Ishikawa (cell line): ENCODE data around the gene TSPAN5.

ENCODE experiments used
- CEBPB ChIP-seq: IDR thresholded peaks from 2 replicates; pipeline ENCODE4 v1.6.1; 2012
- CREB1 ChIP-seq: IDR thresholded peaks from 2 replicates; pipeline ENCODE4 v1.6.1; 2012; ENCODE audit warnings: low read depth
- EGR1 ChIP-seq: IDR thresholded peaks from 2 replicates; pipeline ENCODE4 v1.6.1; 2012
- EP300 ChIP-seq: IDR thresholded peaks from 2 replicates; pipeline ENCODE4 v1.6.1; 2012; ENCODE audit warnings: borderline replicate concordance
- FOXM1 ChIP-seq: IDR thresholded peaks from 2 replicates; pipeline ENCODE4 v1.6.1; 2012; ENCODE audit warnings: low read depth, borderline replicate concordance
- MAX ChIP-seq: IDR thresholded peaks from 2 replicates; pipeline ENCODE4 v1.6.1; 2012
- NFIC ChIP-seq: IDR thresholded peaks from 2 replicates; pipeline ENCODE4 v1.6.1; 2012
- RAD21 ChIP-seq: IDR thresholded peaks from 2 replicates; pipeline ENCODE4 v1.6.1; 2012; ENCODE audit warnings: low read depth
- REST ChIP-seq: IDR thresholded peaks from 2 replicates; pipeline ENCODE4 v1.6.1; 2012; ENCODE audit warnings: low read depth, mild to moderate bottlenecking
- TAF1 ChIP-seq: IDR thresholded peaks from 2 replicates; pipeline ENCODE4 v1.6.1; 2012; ENCODE audit warnings: low read depth, mild to moderate bottlenecking
- TCF12 ChIP-seq: IDR thresholded peaks from 2 replicates; pipeline ENCODE4 v1.6.1; 2012; ENCODE audit warnings: low read depth
- TEAD4 ChIP-seq: IDR thresholded peaks from 2 replicates; pipeline ENCODE4 v1.6.1; 2012
- USF1 ChIP-seq: IDR thresholded peaks from 2 replicates; pipeline ENCODE4 v1.6.1; 2012
- YY1 ChIP-seq: IDR thresholded peaks from 2 replicates; pipeline ENCODE4 v1.6.1; 2012; ENCODE audit warnings: low read depth
- ZBTB7A ChIP-seq: IDR thresholded peaks from 2 replicates; pipeline ENCODE4 v1.6.1; 2012; ENCODE audit warnings: low read depth

TSPAN5 gene

GRCh38 chr4:98658287-98659105 is at the start of gene TSPAN5:
Gene TSPAN5, minus strand, starts transcription at chr4:98658611.
- TF ChIP-seq NFIC (no peak), ZBTB7A (peak; percentile 51; the same call in 1 of the 2 replicates), TEAD4 (no peak), MAX (peak; percentile 35; the same call in 1 of the 2 replicates), USF1 (no peak), FOXM1 (no peak)

- TF ChIP-seq CREB1 (no peak), CEBPB (no peak), TCF12 (no peak), EGR1 (no peak)
Observed at GRCh38 chr4:98706935-98707334, 48.5 kb upstream of the TSPAN5 start.

GRCh38 chr4:98706200-98706813 is 47.9 kb upstream of the TSPAN5 start:
- no peak for TF ChIP-seq RAD21
- TF ChIP-seq EP300, result no peak
- no peak for TF ChIP-seq USF1
- TF ChIP-seq CEBPB, result no peak
- TF ChIP-seq CREB1, result no peak
- TF ChIP-seq FOXM1, result no peak
- no peak for TF ChIP-seq TEAD4
- no peak for TF ChIP-seq NFIC
- no peak for TF ChIP-seq TCF12
- no peak for TF ChIP-seq TAF1
- TF ChIP-seq MAX, result no peak
- TF ChIP-seq YY1, result no peak
- TF ChIP-seq EGR1, result no peak
- no peak for TF ChIP-seq REST
- TF ChIP-seq ZBTB7A, result no peak

- no peak for TF ChIP-seq MAX
- TF ChIP-seq EP300, result no peak
- no peak for TF ChIP-seq RAD21
- TF ChIP-seq YY1, result no peak
- no peak for TF ChIP-seq TEAD4
- no peak for TF ChIP-seq TAF1
- TF ChIP-seq USF1, result no peak
- no peak for TF ChIP-seq EGR1
- no peak for TF ChIP-seq FOXM1
- no peak for TF ChIP-seq CREB1
- TF ChIP-seq REST, result no peak
- TF ChIP-seq NFIC, result no peak
- TF ChIP-seq TCF12, result no peak
- no peak for TF ChIP-seq ZBTB7A
- TF ChIP-seq CEBPB, result no peak
Observed at GRCh38 chr4:98700656-98701055, 42.2 kb upstream of the TSPAN5 start.

GRCh38 chr4:98694076-98694475 is 35.7 kb upstream of the TSPAN5 start:
- TF ChIP-seq CEBPB (no peak), REST (no peak), EGR1 (no peak), TCF12 (no peak), RAD21 (no peak), EP300 (no peak), MAX (no peak), USF1 (no peak), TEAD4 (no peak)
